Neural cell (in vitro differentiated cells): ENCODE measurements around the gene POLR3B. TPM values are rescaled to one million over a fixed set of nuclear protein-coding genes. Genes with fewer than 3 reads are reported as not detected.

Experiments
- H2AFZ ChIP-seq: fragments of 200-600, 300-800 bp; sonication (generic), shearing (Covaris generic); 2 replicates; pipeline ENCODE4 v1.6.0; 2014; ENCODE audit warnings: low read depth, mild to moderate bottlenecking, antibody characterized with exemption, low read length, moderate library complexity
- H3F3A ChIP-seq: fragments of 200-600 bp; shearing (Covaris generic); 2 replicates; pipeline ENCODE4 v1.6.1; 2016; ENCODE audit warnings: mild to moderate bottlenecking, moderate library complexity, mixed read lengths, antibody characterized with exemption, low read length; ENCODE audit not compliant: insufficient read depth, poor library complexity, severe bottlenecking
- H3K27ac ChIP-seq: fragments of 200-600, 300-800 bp; sonication (generic), shearing (Covaris generic); 2 replicates; pipeline ENCODE4 v1.5.1; 2014; ENCODE audit warnings: mild to moderate bottlenecking, low read length, moderate library complexity
- H3K27me3 ChIP-seq: fragments of 300-800, 200-600 bp; sonication (generic), shearing (Covaris generic); 2 replicates; pipeline ENCODE4 v1.6.0; 2014; ENCODE audit warnings: mild to moderate bottlenecking, low read depth, low read length, moderate library complexity; ENCODE audit not compliant: insufficient read depth
- H3K36me3 ChIP-seq: fragments of 300-800, 200-600 bp; sonication (generic), shearing (Covaris generic); 2 replicates; pipeline ENCODE4 v1.5.1; 2014; ENCODE audit warnings: mild to moderate bottlenecking, antibody characterized with exemption, low read length, moderate library complexity; ENCODE audit not compliant: insufficient read depth
- H3K4me2 ChIP-seq: fragments of 300-800, 200-600 bp; sonication (generic), shearing (Covaris generic); 2 replicates; pipeline ENCODE4 v1.6.0; 2014; ENCODE audit warnings: mild to moderate bottlenecking, low read length
- H3K4me3 ChIP-seq: fragments of 300-800, 200-600 bp; sonication (generic), shearing (Covaris generic); 2 replicates; pipeline ENCODE4 v1.5.1; 2014; ENCODE audit warnings: mild to moderate bottlenecking, low read length, moderate library complexity
- H3K79me2 ChIP-seq: fragments of 200-600 bp; shearing (Covaris generic); replicated peaks from 2 replicates; pipeline ENCODE4 v1.6.0; 2014; ENCODE audit warnings: mild to moderate bottlenecking, low read length, moderate library complexity; ENCODE audit not compliant: insufficient read depth
- H3K9ac ChIP-seq: fragments of 300-800, 200-600 bp; sonication (generic), shearing (Covaris generic); 2 replicates; pipeline ENCODE4 v1.6.1; 2016; ENCODE audit warnings: mild to moderate bottlenecking, low read length, mixed read lengths
- H3K9me2 ChIP-seq: fragments of 200-600 bp; shearing (Covaris generic); 2 replicates; pipeline ENCODE4 v1.6.1; 2016; ENCODE audit warnings: mild to moderate bottlenecking, low read length, mixed read lengths; ENCODE audit not compliant: insufficient read depth
- H3K9me3 ChIP-seq: fragments of 200-600, 300-800 bp; sonication (generic), shearing (Covaris generic); 2 replicates; pipeline ENCODE4 v1.6.1; 2016; ENCODE audit warnings: mild to moderate bottlenecking, mixed run types, low read length, moderate library complexity, mixed read lengths
- H4K20me1 ChIP-seq: fragments of 200-600 bp; shearing (Covaris generic); 2 replicates; pipeline ENCODE4 v1.6.1; 2016; ENCODE audit warnings: mild to moderate bottlenecking, mixed run types; ENCODE audit not compliant: insufficient read depth
- EP300 ChIP-seq: fragments of 450-650 bp; conservative IDR thresholded peaks from 2 replicates; pipeline ENCODE4 v1.6.1; 2014; ENCODE audit warnings: antibody characterized with exemption, mild to moderate bottlenecking, moderate library complexity; ENCODE audit not compliant: poor library complexity, severe bottlenecking
- EZH2 ChIP-seq: fragments of 200-600, 300-800 bp; shearing (Covaris generic), sonication (generic); IDR thresholded peaks from 2 replicates; pipeline ENCODE4 v1.6.1; 2014; ENCODE audit warnings: antibody characterized with exemption, low read length, borderline replicate concordance, mild to moderate bottlenecking; ENCODE audit not compliant: insufficient read depth, poor library complexity, severe bottlenecking
- MXI1 ChIP-seq: fragments of 450-650 bp; conservative IDR thresholded peaks from 2 replicates; pipeline ENCODE4 v1.6.1; 2014; ENCODE audit warnings: antibody characterized with exemption, mild to moderate bottlenecking; ENCODE audit not compliant: poor library complexity, severe bottlenecking
- POLR2AphosphoS5 ChIP-seq: IDR thresholded peaks from 2 replicates; pipeline ENCODE4 v1.6.1; 2012
- RAD21 ChIP-seq: fragments of 450-650 bp; conservative IDR thresholded peaks from 2 replicates; pipeline ENCODE4 v1.6.1; 2014; ENCODE audit warnings: antibody characterized with exemption, mild to moderate bottlenecking, moderate library complexity
- SMC3 ChIP-seq: fragments of 450-650 bp; conservative IDR thresholded peaks from 2 replicates; pipeline ENCODE4 v1.6.1; 2014; ENCODE audit warnings: antibody characterized with exemption, mild to moderate bottlenecking, moderate library complexity; ENCODE audit not compliant: poor library complexity
- TAF1 ChIP-seq: IDR thresholded peaks from 2 replicates; pipeline ENCODE4 v1.6.1; 2012; ENCODE audit warnings: low read depth
- polyA plus RNA-seq: library from polyadenylated mRNA; depleted of rRNA; stranded (reverse); fragments of >200 nt; gene quantifications from 2 replicates; pipeline ENCODE4 v1.2.3, GENCODE V29; 2014
- TF ChIP-seq, protein P1 (sequence below): fragments of 450-650 bp; IDR thresholded peaks from 2 replicates; pipeline ENCODE4 v1.5.1; 2014; ENCODE audit warnings: antibody characterized with exemption, mild to moderate bottlenecking, moderate library complexity; ENCODE audit not compliant: poor library complexity, severe bottlenecking
- TF ChIP-seq, protein P2 (sequence below): IDR thresholded peaks from 2 replicates; pipeline ENCODE4 v1.6.1; 2012; ENCODE audit warnings: borderline replicate concordance

The POLR3B gene
- polyA plus RNA-seq, 1 donor from 2014 or later = 4.3 TPM

DNA sequence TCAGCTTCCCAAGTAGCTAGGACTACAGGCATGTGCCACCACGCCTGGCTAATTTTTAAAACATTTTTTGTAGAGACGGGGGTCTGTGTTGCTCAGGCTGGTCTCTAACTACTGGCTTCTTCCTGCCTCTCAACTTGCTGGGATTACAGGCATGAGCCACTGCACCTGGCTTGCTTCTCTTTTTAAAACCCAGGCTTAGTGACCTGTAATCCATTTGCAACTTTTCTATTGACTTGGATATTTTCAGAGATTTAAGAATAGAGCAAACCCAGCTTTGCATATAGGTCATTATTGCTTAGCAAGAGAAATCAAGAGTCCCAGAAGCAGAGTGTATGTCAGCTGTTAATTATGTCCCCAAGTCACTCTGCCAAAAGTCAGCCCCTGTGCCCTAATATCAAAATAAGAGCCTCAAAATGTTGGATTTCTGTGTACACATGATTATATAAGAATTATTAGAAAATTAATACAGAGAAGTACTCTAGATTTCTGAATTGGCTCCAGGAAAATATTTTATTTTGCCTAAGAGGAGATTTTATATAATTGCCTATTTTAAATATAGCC is 30.2 kb upstream of the POLR3B start:
- H4K20me1 ChIP-seq = no peaks in the 10 kb centered on the region
- H3K9me3 ChIP-seq = peaks cover 2% of the 10 kb centered on the region
- H3K4me2 ChIP-seq = no peak overlapping the region
- no peak overlapping the region for H2AFZ ChIP-seq
- TF ChIP-seq RAD21 (no peak), SMC3 (no peak), TAF1 (no peak), MXI1 (no peak), EZH2 (no peak), POLR2AphosphoS5 (no peak), EP300 (no peak)
- TF ChIP-seq, protein P1, sequence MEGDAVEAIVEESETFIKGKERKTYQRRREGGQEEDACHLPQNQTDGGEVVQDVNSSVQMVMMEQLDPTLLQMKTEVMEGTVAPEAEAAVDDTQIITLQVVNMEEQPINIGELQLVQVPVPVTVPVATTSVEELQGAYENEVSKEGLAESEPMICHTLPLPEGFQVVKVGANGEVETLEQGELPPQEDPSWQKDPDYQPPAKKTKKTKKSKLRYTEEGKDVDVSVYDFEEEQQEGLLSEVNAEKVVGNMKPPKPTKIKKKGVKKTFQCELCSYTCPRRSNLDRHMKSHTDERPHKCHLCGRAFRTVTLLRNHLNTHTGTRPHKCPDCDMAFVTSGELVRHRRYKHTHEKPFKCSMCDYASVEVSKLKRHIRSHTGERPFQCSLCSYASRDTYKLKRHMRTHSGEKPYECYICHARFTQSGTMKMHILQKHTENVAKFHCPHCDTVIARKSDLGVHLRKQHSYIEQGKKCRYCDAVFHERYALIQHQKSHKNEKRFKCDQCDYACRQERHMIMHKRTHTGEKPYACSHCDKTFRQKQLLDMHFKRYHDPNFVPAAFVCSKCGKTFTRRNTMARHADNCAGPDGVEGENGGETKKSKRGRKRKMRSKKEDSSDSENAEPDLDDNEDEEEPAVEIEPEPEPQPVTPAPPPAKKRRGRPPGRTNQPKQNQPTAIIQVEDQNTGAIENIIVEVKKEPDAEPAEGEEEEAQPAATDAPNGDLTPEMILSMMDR = no peak
- TF ChIP-seq, protein P2, sequence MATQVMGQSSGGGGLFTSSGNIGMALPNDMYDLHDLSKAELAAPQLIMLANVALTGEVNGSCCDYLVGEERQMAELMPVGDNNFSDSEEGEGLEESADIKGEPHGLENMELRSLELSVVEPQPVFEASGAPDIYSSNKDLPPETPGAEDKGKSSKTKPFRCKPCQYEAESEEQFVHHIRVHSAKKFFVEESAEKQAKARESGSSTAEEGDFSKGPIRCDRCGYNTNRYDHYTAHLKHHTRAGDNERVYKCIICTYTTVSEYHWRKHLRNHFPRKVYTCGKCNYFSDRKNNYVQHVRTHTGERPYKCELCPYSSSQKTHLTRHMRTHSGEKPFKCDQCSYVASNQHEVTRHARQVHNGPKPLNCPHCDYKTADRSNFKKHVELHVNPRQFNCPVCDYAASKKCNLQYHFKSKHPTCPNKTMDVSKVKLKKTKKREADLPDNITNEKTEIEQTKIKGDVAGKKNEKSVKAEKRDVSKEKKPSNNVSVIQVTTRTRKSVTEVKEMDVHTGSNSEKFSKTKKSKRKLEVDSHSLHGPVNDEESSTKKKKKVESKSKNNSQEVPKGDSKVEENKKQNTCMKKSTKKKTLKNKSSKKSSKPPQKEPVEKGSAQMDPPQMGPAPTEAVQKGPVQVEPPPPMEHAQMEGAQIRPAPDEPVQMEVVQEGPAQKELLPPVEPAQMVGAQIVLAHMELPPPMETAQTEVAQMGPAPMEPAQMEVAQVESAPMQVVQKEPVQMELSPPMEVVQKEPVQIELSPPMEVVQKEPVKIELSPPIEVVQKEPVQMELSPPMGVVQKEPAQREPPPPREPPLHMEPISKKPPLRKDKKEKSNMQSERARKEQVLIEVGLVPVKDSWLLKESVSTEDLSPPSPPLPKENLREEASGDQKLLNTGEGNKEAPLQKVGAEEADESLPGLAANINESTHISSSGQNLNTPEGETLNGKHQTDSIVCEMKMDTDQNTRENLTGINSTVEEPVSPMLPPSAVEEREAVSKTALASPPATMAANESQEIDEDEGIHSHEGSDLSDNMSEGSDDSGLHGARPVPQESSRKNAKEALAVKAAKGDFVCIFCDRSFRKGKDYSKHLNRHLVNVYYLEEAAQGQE = no peak
- H3K4me3 ChIP-seq = no peak overlapping the region
- no peak overlapping the region for H3K9ac ChIP-seq
- H3F3A ChIP-seq = no peaks in the 10 kb centered on the region
- peaks cover 3% of the 10 kb centered on the region for H3K36me3 ChIP-seq
- H3K27me3 ChIP-seq = no peaks in the 10 kb centered on the region
- H3K9me2 ChIP-seq = no peaks in the 10 kb centered on the region
- no peaks in the 10 kb centered on the region for H3K79me2 ChIP-seq
- no peak overlapping the region for H3K27ac ChIP-seq

- H2AFZ ChIP-seq = no peak overlapping the region
These were observed 28.8 kb upstream of the POLR3B start for GRCh38 chr12:106328735-106329134.

More at GRCh38 chr12:106328735-106329134, 28.8 kb upstream of the POLR3B start:
- peaks cover 3% of the 10 kb centered on the region for H3K36me3 ChIP-seq
- H3K27me3 ChIP-seq = no peaks in the 10 kb centered on the region
- H3K9ac ChIP-seq = no peak overlapping the region
- H4K20me1 ChIP-seq = no peaks in the 10 kb centered on the region
- no peak overlapping the region for H3K4me2 ChIP-seq
- no peaks in the 10 kb centered on the region for H3F3A ChIP-seq
- no peak overlapping the region for H3K27ac ChIP-seq
- no peak overlapping the region for H3K4me3 ChIP-seq
- H3K9me2 ChIP-seq = no peaks in the 10 kb centered on the region
- H3K79me2 ChIP-seq = no peaks in the 10 kb centered on the region
- peaks cover 6% of the 10 kb centered on the region for H3K9me3 ChIP-seq
- TF ChIP-seq RAD21 = no peak
- TF ChIP-seq, protein P1 = no peak
- TF ChIP-seq EZH2 = no peak
